Endothelial cell of umbilical vein (primary cell): ENCODE measurements around the gene SRP68.

ENCODE experiments used
- CTCF ChIP-seq, 2 donors: IDR thresholded peaks; 1 replicate in 1 of 2; 2 replicates in 1 of 2; pipeline ENCODE4 v1.5.1; 2011; ENCODE audit warnings: low read length in 2 of 2, mild to moderate bottlenecking in 2 of 2, moderate library complexity in 2 of 2, control low read depth in 1 of 2, inconsistent platforms in 1 of 2, low read depth in 1 of 2; ENCODE audit not compliant: insufficient read depth in 1 of 2; ENCODE audit errors: extremely low read depth in 1 of 2
- MAX ChIP-seq: IDR thresholded peaks from 2 replicates; pipeline ENCODE4 v1.6.1; 2011; ENCODE audit not compliant: insufficient read depth, insufficient read length
- POLR2AphosphoS5 ChIP-seq: IDR thresholded peaks from 2 replicates; pipeline ENCODE4 v1.6.1; 2012; ENCODE audit warnings: low read depth, mild to moderate bottlenecking, control low read depth, low read length, moderate library complexity; ENCODE audit not compliant: insufficient read depth

GRCh38 chr17:76081295-76082210, 9.2 kb upstream of the SRP68 start:
- no peak for TF ChIP-seq CTCF (IDR thresholded peaks at IDR 0.05; ENCODE audit: extremely low read depth in 1 of 2, insufficient read depth in 1 of 2, low read depth in 1 of 2, low read length in 2 of 2)
- TF ChIP-seq MAX, result no peak
- no peak for TF ChIP-seq POLR2AphosphoS5
